Epithelial cell of proximal tubule (primary cell): ENCODE results near the gene COPE. TPM values are rescaled to one million over a fixed set of nuclear protein-coding genes. Genes with fewer than 3 reads are reported as not detected.

Experiments
- DNase-seq: peaks from one replicate; pipeline ENCODE4 v3.0.0-alpha.2; 2011; ENCODE audit warnings: low read depth
- H3K4me3 ChIP-seq: 2 replicates; pipeline ENCODE4 v1.5.1; 2011; ENCODE audit warnings: low read depth, mild to moderate bottlenecking, low read length
- total RNA-seq: library from RNA; depleted of rRNA; stranded (reverse); fragments of >200 nt; gene quantifications from 2 replicates; pipeline ENCODE4 v1.2.3, GENCODE V29; 2015
- TF ChIP-seq, protein P1 (sequence below): conservative IDR thresholded peaks from 2 replicates; pipeline ENCODE4 v1.5.1; 2012; ENCODE audit warnings: low read depth, mild to moderate bottlenecking, low read length

The COPE gene
- total RNA-seq, 1 donor from 2014 or later: 312 TPM

DNA sequence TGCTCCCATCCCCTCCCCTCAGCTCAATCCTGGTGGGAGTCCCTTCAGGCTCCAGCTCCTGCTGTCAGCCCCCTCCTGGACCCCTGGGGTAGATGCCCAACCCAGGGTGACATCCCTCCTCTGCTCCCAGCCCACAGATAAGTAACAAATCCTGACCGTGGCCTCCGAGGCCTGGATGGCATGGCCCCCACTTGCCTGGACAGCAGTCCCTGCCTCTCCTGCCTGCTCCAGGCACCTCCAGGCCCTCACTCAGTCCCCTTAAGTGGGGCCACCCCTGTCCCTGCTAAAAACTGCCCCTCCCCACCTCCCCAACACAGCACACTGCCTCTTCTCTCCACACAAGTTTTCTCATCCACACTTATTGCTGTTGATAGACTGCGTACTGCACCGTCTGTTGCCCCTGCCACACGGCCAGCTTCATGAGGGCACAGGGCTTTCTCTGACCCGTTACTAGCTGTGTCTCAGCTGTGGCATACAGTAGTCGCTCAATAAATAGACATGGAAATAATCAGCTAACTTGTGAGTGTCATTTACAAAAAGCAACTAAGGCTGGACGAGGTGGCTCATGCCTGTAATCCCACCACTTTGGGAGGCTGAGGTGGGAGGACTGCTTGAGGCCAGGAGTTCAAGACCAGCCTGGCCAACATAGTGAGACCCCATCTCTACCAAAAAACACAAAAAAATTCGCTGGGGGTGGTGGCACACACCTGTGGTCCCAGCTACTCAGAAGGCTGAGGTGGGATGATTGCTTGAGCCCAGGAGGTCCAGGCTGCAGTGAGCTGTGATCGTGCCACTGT, 29.0 kb downstream of the COPE start:
- TF ChIP-seq, protein P1, sequence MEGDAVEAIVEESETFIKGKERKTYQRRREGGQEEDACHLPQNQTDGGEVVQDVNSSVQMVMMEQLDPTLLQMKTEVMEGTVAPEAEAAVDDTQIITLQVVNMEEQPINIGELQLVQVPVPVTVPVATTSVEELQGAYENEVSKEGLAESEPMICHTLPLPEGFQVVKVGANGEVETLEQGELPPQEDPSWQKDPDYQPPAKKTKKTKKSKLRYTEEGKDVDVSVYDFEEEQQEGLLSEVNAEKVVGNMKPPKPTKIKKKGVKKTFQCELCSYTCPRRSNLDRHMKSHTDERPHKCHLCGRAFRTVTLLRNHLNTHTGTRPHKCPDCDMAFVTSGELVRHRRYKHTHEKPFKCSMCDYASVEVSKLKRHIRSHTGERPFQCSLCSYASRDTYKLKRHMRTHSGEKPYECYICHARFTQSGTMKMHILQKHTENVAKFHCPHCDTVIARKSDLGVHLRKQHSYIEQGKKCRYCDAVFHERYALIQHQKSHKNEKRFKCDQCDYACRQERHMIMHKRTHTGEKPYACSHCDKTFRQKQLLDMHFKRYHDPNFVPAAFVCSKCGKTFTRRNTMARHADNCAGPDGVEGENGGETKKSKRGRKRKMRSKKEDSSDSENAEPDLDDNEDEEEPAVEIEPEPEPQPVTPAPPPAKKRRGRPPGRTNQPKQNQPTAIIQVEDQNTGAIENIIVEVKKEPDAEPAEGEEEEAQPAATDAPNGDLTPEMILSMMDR: no peak
- no peak for DNase-seq
- no peak overlapping the region for H3K4me3 ChIP-seq

DNA sequence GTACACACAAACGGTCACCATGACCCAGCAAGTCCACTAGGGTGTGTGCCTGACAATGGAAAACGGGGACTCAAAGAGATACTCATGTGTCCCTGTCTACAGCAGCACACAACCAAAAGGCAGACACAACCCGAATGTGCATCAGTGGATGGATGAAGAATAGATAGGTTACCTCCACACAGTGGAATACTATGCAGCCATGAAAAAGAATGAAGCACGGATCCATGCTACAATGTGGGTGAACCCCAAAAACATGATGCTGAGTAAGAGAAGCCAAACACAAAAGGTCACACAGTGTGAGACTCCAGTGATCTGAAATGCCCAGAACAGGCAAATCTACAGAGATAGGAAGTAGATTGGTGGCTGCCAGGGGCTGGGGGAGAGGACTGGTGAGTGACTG, 32.2 kb downstream of the COPE start:
- no peak overlapping the region for H3K4me3 ChIP-seq
- TF ChIP-seq, protein P1: no peak
- DNase-seq: no peak

DNA sequence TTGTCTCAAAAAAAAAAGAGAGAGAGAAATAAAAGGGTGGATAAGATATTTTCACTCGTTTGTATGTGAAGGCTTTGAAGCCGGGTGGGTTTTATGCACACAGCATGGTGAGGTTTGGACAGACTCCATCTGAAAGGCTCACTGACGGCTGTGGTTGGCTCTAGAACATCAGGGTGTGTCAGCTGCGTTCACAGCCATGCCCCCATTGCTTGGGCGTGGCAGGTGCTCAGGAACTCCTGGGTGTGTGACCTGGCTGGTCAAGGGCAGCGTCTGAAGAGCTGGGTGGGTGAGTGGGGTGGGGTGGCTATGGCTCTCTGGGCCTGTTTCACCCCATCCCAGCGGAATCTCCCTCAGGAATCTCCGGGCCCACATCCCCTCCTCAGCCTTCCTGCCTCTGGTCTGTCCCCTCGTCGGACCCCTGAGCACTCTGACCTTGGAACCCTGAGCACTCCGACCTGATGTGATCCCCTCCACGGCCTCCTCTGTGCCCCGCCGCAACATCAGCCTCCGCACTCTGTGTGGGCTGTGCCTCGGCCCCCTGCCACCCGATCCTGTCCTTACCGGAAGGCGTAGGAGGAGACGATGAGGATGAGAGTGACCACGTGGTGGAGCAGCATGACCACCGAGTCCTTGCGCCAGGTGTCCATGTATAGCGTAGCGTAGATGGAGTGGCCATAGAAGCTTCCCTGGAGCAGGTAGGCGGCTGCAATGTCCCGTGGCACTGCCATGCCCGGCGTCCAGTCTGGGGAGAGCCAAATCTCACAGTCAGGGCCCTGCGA, 35.5 kb downstream of the COPE start:
- H3K4me3 ChIP-seq: no peak overlapping the region
- DNase-seq: no peak
- TF ChIP-seq, protein P1: no peak

DNA sequence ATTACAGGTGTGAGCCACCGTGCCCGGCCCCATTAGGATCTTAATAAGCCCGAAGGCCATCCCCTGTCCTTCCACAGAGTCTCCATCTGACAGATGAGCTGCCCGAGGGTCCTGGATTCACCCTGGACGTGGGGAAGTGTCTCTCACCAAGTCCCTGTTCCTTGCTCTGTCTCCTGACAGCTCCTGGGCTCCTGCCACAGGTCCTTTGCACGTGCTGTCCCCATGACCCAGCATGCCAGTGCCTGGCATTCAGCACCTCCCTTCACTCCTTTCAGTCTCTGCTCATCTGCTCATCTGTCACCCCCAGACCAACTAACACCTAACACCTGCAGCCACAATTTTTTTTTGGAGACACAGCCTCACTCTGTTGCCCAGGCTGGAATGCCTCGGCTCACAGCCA, 37.7 kb downstream of the COPE start:
- TF ChIP-seq, protein P1: no peak
- no peak overlapping the region for H3K4me3 ChIP-seq
- DNase-seq: no peak

DNA sequence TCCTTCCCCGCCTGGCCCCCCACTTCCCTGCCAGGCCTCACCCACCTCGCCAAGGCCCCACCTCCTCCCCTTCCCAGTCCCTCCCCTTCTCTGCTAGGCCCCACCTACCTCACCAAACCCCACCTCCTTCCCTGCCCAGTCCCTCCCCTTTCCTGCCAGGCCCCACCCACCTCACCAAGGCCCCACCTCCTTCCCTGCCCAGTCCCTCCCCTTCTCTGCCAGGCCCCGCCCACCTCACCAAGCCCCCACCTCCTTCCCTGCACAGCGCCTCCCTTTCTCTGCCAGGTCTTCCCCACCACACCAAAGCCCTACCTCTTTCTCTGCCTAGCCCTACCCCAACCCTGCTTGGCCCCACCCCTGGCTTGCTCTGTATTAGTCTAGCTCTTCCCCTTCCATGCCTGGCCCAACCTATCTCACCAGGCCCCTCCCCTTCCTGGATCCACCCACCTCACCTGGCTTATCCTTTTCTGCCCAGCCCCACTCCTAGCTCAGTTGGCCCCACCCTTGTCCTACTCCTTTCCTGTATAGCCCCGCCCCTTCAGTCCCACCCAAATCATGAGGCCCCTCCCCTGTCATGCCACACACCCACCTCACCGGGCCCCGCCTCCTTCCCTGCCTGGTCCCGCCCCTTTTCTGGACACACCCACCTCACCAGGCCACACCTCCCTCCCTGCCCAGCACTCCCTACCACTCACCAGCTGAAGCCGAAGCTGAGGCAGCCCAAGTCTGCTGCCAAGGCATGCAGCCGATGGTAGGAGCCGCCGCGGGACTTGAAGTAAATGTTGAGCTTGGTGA, 39.4 kb downstream of the COPE start:
- TF ChIP-seq, protein P1: no peak
- no peak overlapping the region for H3K4me3 ChIP-seq
- no peak for DNase-seq

DNA sequence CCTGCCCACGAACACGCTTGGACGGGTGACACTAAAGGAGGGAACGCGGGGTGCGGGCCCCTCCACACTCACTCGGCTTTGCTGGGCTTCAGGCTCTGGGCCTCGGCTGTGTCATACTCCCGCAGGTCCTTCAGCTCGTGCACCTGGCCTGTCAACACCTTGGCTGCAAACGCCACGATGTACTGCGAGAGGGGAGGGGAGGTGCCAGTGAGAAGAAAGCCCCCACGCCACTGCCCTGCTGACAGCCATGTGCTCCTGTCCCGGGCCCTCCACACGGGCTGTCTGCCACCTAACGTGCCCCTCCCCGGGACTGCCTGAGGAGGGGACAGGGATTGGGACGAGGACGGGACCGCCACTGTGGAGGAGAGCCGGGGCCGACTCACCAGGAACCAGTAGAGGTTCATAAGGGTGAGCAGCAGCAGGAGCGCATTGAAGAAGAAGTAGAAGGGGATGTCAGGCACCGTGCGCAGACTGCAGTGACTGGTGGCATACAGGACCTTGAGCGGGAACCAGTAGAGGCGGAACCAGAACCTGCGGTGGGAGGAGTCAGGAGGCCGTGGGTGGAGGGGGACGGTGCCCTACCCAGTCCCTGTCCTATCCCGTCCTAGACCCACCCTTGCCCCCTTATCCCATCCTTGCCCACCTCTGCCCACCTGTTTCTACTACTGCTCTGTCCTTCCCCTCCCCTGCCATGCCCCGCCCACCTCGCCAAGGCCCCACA, 40.2 kb downstream of the COPE start:
- no peak overlapping the region for H3K4me3 ChIP-seq
- TF ChIP-seq, protein P1: no peak
- no peak for DNase-seq
